Endometrial microvascular endothelial cells (primary cell): ENCODE measurements around the gene CPT1A. TPM values are rescaled to one million over a fixed set of nuclear protein-coding genes. Genes with fewer than 3 reads are reported as not detected.

Experiments used
- in situ Hi-C: cut with HindIII; loops from 2 replicates; pipeline ENCODE4 v1.10.0; 2017; ENCODE audit warnings: low sequenced_read_pairs, low pct_unique_long_range_greater_than_20kb; ENCODE audit errors: inconsistent ontology term
- total RNA-seq: library from RNA; depleted of rRNA; stranded (reverse); fragments of >200 nt; gene quantifications from one replicate; pipeline ENCODE4 v1.2.3, GENCODE V29; 2015; ENCODE audit errors: inconsistent ontology term

The CPT1A gene
- total RNA-seq, 1 donor from 2014 or later, result 78.5 TPM

DNA sequence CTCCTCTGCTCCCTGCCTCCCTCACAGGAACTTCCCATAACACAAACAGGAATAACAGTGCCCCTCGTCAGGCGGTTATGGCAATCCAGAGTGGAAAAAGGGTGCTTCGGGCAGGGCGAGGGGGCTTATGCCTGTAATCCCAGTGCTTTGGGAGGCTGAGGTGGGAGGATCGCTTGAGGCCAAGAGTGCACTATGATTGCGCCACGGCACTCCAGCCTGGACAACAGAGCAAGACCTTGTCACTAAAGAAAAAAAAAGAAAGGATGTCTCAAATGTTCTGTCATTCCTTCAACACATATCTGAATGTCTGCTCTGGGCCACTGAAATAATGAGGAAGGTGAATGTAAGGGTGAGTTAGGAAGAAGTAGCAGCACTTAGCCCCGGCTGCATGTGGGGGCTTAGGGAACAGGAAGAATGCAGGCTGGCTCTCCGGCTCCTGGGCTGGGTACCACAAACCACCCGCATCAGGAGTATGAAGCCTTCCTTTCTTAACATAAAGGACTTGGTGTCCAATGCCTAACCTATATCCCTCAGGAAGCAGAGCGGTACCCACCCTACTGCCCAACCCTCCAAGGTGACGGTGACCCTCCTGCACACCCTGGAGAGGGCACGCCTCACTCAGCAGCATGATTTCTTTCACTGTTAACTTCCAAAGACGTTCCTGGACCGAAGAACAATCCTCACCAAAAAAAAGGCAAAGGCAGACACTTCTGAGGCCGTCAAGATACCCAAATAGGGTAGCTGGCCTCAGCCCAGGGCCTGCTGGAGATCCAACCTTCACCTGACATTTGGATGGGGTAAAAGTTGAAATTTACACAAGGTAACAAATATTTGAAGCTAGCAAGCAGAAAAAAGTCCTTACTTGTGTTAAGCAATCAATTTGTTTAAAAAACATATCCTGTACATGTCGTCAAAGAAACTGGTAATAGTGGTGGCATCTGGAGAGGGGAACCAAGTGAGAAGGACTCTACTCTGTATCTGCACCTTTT lies 3.8 kb downstream of the CPT1A start:
- in situ Hi-C loops, result no loop called here

DNA sequence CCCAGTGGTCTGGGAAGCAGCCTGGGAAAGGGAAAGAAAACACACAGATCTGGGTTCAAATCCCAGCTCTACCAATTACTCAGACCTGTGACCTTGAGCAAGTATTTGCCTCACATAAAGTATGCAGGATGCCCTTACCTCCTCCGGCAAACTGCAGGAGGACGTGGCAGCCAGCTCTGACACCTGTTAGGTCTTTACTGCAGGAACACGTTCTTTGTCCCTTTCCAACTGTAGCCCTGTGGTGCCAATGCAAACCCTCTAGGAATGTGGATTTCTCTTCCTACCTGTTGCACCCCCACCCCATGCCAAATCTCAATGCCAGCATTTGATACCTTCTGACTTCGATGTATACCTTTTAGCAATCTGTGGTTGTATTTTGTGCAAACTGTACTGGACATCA lies 6.0 kb downstream of the CPT1A start:
- in situ Hi-C loops, result no loop called here

- in situ Hi-C loops, result no loop called here
Observed at GRCh38 chr11:68835328-68835727, 6.4 kb downstream of the CPT1A start.

DNA sequence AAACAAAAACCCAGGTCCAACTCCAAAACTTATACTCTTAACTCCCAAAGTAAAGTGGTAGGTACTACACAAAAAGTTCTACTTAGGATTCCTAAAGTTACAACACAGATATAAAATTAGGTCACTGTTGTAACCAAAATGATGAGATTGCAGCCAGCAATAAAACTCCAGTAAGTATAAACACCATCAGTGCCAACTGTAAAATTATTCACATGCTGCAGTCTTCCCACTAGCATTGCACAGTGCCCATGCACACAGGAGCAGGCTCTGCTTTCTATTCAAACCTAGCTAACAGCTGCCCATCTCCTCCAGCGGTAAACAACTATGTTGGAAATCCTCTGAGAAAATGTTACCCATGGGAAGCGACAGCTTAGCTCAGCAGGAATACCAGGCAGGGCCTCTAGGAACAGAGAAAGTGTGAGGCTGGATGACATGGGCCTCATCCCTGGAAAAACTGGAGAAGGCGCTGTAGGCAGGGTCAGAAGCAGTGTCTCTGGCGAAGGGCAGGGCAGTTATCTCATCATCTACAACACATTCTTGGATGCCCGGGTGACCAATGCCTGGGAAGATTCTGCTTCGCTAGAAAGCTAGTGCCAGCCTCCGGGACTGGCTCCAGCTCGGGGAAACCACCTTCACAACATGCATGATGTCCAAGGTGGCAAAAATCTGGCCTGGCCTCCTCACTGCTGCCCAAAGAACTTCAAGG lies 9.1 kb downstream of the CPT1A start:
- in situ Hi-C loops, result no loop called here

DNA sequence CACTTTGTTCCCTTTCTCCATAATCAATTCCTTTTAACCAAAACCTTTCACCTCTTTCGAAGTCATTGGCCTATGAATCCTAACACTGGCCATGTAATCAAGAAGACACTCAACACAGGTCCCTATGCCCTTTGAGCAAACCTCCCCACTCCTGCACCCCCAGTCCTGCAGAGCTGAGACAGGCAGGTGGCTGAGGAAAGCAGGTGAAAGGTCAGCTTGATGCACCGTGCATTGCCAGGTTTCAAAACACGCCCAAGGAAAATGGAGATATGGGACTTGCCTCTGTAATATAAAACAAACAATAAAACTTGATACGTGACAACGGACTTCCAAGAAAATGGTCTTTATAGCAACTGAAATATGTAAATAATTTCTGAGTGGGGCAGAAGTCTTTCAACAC lies 10.6 kb downstream of the CPT1A start:
- in situ Hi-C loops, result no loop called here

- in situ Hi-C loops, result no loop called here
Observed at GRCh38 chr11:68829581-68829980, 12.1 kb downstream of the CPT1A start.

- in situ Hi-C loops, result no loop called here
Observed at GRCh38 chr11:68828957-68829356, 12.8 kb downstream of the CPT1A start.

GRCh38 chr11:68828155-68828931 lies 13.4 kb downstream of the CPT1A start:
- in situ Hi-C loops, result no loop called here

DNA sequence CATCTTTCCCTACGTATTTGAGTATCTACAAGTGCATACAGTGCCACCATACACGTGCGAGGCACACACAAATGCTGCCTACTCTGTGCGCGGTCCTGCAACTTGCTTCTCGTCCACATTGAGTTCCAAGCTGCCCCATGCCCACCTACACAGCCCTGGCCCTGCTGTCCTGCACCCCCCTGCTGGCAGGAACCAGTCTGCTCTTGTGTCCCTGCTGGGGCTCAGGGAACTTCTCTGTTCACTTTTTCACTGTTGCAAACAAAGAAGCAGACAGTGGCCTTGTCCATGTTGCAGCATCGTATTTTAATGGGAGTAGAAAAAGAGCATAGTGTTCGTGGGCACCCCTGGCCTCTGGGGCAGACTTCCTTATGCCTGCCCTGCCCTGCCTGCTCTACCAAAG lies 14.0 kb downstream of the CPT1A start:
- in situ Hi-C loops, result no loop called here

DNA sequence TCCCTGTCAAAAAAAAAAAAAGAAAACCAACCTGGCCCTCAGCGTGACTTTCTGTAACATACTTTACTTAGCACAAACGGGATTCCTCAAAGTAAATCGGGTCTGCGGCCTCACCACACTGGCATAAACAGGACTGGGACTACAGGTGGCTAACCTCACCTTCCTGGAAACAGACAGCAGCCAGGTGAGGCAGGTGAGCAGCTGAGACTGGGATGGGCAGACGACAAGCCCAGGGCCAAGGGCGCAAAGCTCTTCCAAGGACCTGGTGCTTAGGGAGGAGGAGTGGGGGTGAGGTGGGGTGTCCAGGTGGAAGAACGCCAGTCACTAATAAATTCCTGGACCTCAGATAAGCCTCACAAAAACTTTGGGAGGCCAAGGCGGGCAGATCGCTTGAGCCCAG lies 15.0 kb downstream of the CPT1A start:
- in situ Hi-C loops, result no loop called here

DNA sequence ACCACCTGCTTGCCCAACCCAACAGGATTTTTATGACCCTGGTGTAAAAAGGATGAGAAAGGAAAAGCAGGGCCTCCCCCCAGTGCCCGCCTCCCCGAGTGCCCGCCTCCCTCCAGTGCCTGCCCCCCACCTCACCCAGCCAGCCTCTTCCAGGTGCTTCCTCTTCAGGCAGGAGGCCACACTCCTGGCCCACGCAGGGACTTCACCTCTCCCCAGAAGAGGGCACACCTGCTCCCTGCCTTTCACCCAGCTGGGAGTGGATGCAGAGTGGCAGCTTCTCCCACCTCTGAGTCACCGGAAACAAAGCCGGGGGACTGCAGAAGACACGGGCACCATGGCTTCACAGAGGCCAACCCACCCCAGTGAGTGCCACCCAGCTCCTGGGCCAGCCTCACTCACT lies 16.1 kb downstream of the CPT1A start:
- in situ Hi-C loops, result no loop called here

GRCh38 chr11:68822546-68822945 lies 19.2 kb downstream of the CPT1A start:
- in situ Hi-C loops, result no loop called here

DNA sequence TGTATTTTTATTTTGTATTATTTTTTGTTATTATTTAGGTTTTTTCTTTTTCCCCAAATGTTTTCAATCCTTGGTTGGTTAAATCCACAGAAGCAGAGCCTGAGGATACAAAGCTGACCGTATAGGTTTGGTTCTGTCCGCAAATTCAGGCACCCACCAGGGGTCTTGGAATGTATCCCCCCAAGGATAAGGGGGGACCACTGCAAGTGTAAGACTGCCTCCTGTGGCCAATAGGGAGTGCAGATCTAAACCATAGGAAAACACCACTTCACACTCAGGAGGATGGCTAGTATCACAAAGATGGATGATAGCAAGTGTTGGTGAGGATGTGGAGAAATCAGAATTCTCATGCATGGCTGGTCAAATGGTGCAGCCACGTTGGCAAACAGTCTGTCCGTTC lies 20.0 kb downstream of the CPT1A start:
- in situ Hi-C loops, result no loop called here

GRCh38 chr11:68819362-68819761 lies 22.4 kb downstream of the CPT1A start:
- in situ Hi-C loops, result no loop called here

DNA sequence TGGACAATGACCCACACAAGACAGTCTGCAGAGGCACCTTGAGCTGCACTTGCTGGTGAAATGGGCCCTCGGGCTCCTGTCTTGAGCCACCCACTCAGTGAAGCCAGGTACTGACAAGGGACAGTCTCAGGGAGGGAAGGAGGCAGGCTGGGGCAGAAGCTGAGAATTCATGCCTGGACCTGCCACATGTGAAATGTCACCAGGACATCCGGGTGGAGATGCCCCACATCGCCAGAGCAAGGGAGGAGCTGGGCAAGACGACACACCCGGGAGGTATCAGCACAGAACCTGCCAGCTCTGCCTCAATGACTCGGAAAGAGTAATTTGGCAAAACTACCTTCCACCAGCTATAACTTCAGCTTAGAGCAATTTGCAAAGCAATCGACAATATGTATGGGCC lies 23.5 kb downstream of the CPT1A start:
- in situ Hi-C loops, result no loop called here

- in situ Hi-C loops, result no loop called here
Observed at GRCh38 chr11:68817554-68817953, 24.2 kb downstream of the CPT1A start.

DNA sequence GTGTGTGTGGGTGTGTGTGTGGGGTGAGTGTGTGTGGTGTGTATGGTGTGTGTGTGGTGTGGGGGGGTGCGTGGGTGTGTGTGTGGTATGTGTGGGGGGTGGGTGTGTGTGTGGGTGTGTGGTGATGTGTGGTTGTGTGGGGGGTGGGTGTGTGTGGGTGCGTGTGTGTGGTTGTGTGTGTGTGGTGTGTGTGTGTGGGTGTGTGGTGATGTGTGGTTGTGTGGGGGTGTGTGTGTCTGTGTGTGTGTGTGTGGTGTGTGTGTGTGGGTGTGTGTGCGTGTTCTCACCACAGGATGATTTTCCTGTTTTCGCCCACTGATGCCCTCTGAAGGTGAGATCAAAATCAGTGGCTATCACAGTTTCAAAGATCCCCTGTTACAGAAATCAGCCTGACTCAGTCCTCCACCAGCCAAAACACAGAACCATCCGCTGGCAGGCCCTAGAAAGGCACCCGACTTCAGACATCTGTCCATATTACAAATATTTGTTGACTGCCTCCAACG lies 24.7 kb downstream of the CPT1A start:
- in situ Hi-C loops, result no loop called here

- in situ Hi-C loops, result no loop called here
Observed at GRCh38 chr11:68816251-68816776, 25.4 kb downstream of the CPT1A start.

DNA sequence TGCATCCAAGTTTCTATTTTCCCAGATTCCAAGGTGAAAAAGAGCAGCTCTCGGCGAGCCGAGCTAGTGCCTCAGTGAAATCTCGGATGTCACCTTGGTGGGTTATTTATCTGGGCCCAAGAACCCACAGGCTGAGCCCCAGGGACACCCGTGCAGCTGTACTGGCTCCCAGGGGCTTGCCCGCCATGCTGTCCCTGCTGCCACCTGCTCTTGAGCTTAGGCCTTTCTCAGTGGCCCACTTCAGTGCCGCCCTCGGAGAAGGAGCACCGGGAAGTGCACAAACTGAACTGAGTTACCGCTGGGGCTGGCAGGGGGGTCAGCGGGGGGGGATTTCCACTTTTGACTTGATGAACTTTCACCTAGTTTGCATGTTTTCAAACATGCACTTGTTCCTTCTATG lies 27.9 kb downstream of the CPT1A start:
- in situ Hi-C loops, result no loop called here
